Measurements from ENCODE around the gene LIPE.

DNA sequence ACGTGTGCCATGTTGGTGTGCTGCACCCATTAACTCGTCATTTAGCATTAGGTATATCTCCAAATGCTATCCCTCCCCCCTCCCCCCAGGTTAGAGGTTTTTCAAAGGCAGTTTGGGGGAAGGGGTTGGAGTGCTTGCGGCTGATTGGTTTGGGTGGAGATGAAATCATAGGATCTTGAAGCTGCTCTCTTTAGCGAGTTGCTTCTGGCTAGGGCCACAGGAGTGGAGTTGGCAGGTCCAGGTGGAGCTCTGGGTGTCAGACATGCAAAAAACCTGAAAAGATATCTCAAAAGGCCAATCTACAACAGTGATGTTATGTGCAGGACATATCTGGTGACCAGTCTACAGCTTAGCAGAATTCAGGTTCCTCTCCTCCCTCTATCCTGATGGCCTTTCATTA lies 48.2 kb upstream of the LIPE start:
- TF ChIP-seq, protein P1, sequence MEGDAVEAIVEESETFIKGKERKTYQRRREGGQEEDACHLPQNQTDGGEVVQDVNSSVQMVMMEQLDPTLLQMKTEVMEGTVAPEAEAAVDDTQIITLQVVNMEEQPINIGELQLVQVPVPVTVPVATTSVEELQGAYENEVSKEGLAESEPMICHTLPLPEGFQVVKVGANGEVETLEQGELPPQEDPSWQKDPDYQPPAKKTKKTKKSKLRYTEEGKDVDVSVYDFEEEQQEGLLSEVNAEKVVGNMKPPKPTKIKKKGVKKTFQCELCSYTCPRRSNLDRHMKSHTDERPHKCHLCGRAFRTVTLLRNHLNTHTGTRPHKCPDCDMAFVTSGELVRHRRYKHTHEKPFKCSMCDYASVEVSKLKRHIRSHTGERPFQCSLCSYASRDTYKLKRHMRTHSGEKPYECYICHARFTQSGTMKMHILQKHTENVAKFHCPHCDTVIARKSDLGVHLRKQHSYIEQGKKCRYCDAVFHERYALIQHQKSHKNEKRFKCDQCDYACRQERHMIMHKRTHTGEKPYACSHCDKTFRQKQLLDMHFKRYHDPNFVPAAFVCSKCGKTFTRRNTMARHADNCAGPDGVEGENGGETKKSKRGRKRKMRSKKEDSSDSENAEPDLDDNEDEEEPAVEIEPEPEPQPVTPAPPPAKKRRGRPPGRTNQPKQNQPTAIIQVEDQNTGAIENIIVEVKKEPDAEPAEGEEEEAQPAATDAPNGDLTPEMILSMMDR (optimal IDR thresholded peaks at IDR 0.05 in 1 of 3, IDR thresholded peaks at IDR 0.05 in 1 of 3, conservative IDR thresholded peaks at IDR 0.05 in 1 of 3; ENCODE audit: extremely low read depth in 1 of 3, insufficient read depth in 2 of 3, low read length in 3 of 3), result no peak
- no peak for TF ChIP-seq EZH2 (IDR thresholded peaks at IDR 0.05; ENCODE audit: low read length)

Data from keratinocyte (primary cell).